Psoas muscle (tissue), 8 donors: Measurements from ENCODE around the gene G6PC2. TPM values are rescaled to one million over a fixed set of nuclear protein-coding genes. Genes with fewer than 3 reads are reported as not detected.
A peak's percentile ranks its signal among the peaks of the same experiment; 100 is the strongest.

Experiments
- ATAC-seq, 4 donors: fragments of 200-7000 bp; cut with Tn5 transposase; one replicate each; pipeline ENCODE4 v1.9.1; 2020; ENCODE audit warnings: moderate library complexity in 3 of 4, mild to moderate bottlenecking in 2 of 4
- DNase-seq, 2 donors: peaks; one replicate each; pipeline ENCODE4 v3.0.0-alpha.2; 2020
- H3K27ac ChIP-seq: fragments of 200-600 bp; one replicate; pipeline ENCODE4 v1.8.0; 2022
- H3K27me3 ChIP-seq, 3 donors: fragments of 200-600 bp in 1 of 3; one replicate each; pipeline versions ENCODE4 v1.6.1 to v1.8.0; 2013 to 2022; ENCODE audit warnings: low read length in 2 of 3, mild to moderate bottlenecking in 2 of 3, moderate library complexity in 1 of 3; ENCODE audit not compliant: insufficient read depth in 3 of 3
- H3K36me3 ChIP-seq, 2 donors: fragments of 200-600 bp in 1 of 2; one replicate each; pipeline versions ENCODE4 v1.6.1 to v1.8.0; 2013 to 2022; ENCODE audit warnings: low read depth in 1 of 2, mild to moderate bottlenecking in 1 of 2, moderate library complexity in 1 of 2; ENCODE audit not compliant: insufficient read depth in 1 of 2
- H3K4me1 ChIP-seq: fragments of 200-600 bp; one replicate; pipeline ENCODE4 v1.8.0; 2022
- H3K4me3 ChIP-seq: fragments of 200-600 bp; one replicate; pipeline ENCODE4 v1.8.0; 2022; ENCODE audit warnings: mild to moderate bottlenecking
- H3K9me3 ChIP-seq: fragments of 200-600 bp; one replicate; pipeline ENCODE4 v1.8.0; 2022
- CTCF ChIP-seq: fragments of 200-600 bp; IDR thresholded peaks from one replicate; pipeline ENCODE4 v1.8.0; 2022; ENCODE audit warnings: antibody characterized with exemption
- WGBS, 3 donors: extraction: QIAGEN DNeasy Blood & Tissue Kit; methylation state at CpG; one replicate each; pipeline versions ENCODE4 v1.1.6 to v1.1.7; 2013; 5-methylcytosine and 5-hydroxymethylcytosine counted together
- intact Hi-C, 2 donors: fragments of 100-400 bp; cut with DNase I; formaldehyde crosslinking; loops; one replicate each; pipeline versions ENCODE4 v1.11.0 to v1.14.2; 2022
- polyA plus RNA-seq, 3 donors: library from polyadenylated mRNA; stranded (reverse); fragments of 200-250 nt; gene quantifications; one replicate each; pipeline ENCODE4 v1.2.3, GENCODE V29; 2013
- total RNA-seq, 4 donors: library from RNA; stranded (reverse); fragmentation: NEBNext Ultra II Directional in 2 of 4; extraction: Animal tissue kit (Norgen Biotek cat#: 25700) in 2 of 4; gene quantifications; one replicate each; pipeline versions ENCODE4 v1.2.1 to v1.2.4, GENCODE V29; 2021 to 2023
- donor health status: healthy with polysubstance abuse.
- donor health status: DM: no; HTN: no; CAD: no; lungs with moderate emphysema.
- donor health status: Bipolar disorder and iron deficiency.
- donor health status: healthy.
- donor health status: DM: yes; HTN: yes; CAD: no.
- donor health status: DM: no; HTN: no; CAD: no.
- donor health status: DM: no; HTN: no; CAD: no.
- donor health status: DM: yes; HTN: yes; CAD: no.

Gene G6PC2
- total and polyA plus RNA-seq, 7 donors: 0.05 TPM; not detected in 6

GRCh38 chr2:168904358-168904757 lies 3.3 kb downstream of the G6PC2 start:
- intact Hi-C loops: no loop called here
- WGBS, 3 donors: 92 to 96% (median 92%) methylated on average over 3 of the region's 3 CpGs
- Histone ChIP-seq H3K4me1 (no peaks in the 10 kb centered on the region), H3K36me3 (no peaks in the 10 kb centered on the region), H3K27me3 (no peaks in the 10 kb centered on the region), H3K9me3 (no peaks in the 10 kb centered on the region), H3K4me3 (no peak overlapping the region), H3K27ac (no peak overlapping the region)
- ATAC-seq: no peak
- no peak for DNase-seq
- no peak for TF ChIP-seq CTCF

GRCh38 chr2:168907940-168908662 lies 7.0 kb downstream of the G6PC2 start:
- Histone ChIP-seq H3K4me1 (peaks cover 8% of the 10 kb centered on the region), H3K27ac (no peak overlapping the region), H3K36me3 (no peaks in the 10 kb centered on the region), H3K27me3 (no peaks in the 10 kb centered on the region), H3K9me3 (no peaks in the 10 kb centered on the region), H3K4me3 (no peak overlapping the region)
- DNase-seq: no peak
- WGBS, 3 donors: 87 to 92% (median 91%) methylated on average over 8 of the region's 8 CpGs
- ATAC-seq: no peak
- no peak for TF ChIP-seq CTCF
- intact Hi-C loops: no loop called here

GRCh38 chr2:168910330-168910729 lies 9.2 kb downstream of the G6PC2 start:
- no peak for DNase-seq
- intact Hi-C loops: no loop called here
- H3K9me3 ChIP-seq: no peaks in the 10 kb centered on the region
- H3K27ac ChIP-seq: no peak overlapping the region
- H3K36me3 ChIP-seq: no peaks in the 10 kb centered on the region
- no peak overlapping the region for H3K4me3 ChIP-seq
- no peaks in the 10 kb centered on the region for H3K27me3 ChIP-seq
- WGBS, 3 donors: 74 to 77% (median 77%) methylated on average over 5 of the region's 5 CpGs
- no peak for ATAC-seq
- no peak for TF ChIP-seq CTCF
- H3K4me1 ChIP-seq: peaks cover 13% of the 10 kb centered on the region

GRCh38 chr2:168912466-168912865 lies 11.4 kb downstream of the G6PC2 start:
- intact Hi-C loops: no loop called here
- Histone ChIP-seq H3K27ac (peak overlapping the region; percentile 64), H3K4me3 (peak overlapping the region; percentile 52), H3K9me3 (no peaks in the 10 kb centered on the region), H3K36me3 (no peaks in the 10 kb centered on the region), H3K4me1 (peaks cover 13% of the 10 kb centered on the region), H3K27me3 (no peaks in the 10 kb centered on the region)
- ATAC-seq (peak in 3 of 4 donors; percentile 39 to 76 (median 60)), DNase-seq (no peak)
- 27 to 47% (median 35%) methylated on average over 6 of the region's 6 CpGs for WGBS, 3 donors
- no peak for TF ChIP-seq CTCF
